ENCODE data around the gene KIF23. TPM values are rescaled to one million over a fixed set of nuclear protein-coding genes. Genes with fewer than 3 reads are reported as not detected.

Gene KIF23
- total RNA-seq, 1 experiment from 2014 or later = 87.8 TPM

- TF ChIP-seq PRDM15 (CRISPR knock-in tag; IDR thresholded peaks at IDR 0.05) (no peak), ATF2 (CRISPR knock-in tag; IDR thresholded peaks at IDR 0.05; ENCODE audit: borderline replicate concordance, low read depth) (no peak), SMAD3 (CRISPR knock-in tag; IDR thresholded peaks at IDR 0.05; ENCODE audit: borderline replicate concordance) (no peak), ZNF425 (CRISPR knock-in tag; conservative IDR thresholded peaks at IDR 0.05) (0 out of 2 replicates have a peak, but pooled peaks have one; percentile 12), ELF4 (CRISPR knock-in tag; IDR thresholded peaks at IDR 0.05; ENCODE audit: low read depth) (no peak), TEAD1 (CRISPR knock-in tag; IDR thresholded peaks at IDR 0.05) (0 out of 2 replicates have a peak, but pooled peaks have one; percentile 36), TCF7 (CRISPR knock-in tag; IDR thresholded peaks at IDR 0.05; ENCODE audit: low read depth) (no peak), NR3C1 (CRISPR knock-in tag; conservative IDR thresholded peaks at IDR 0.05; ENCODE audit: low read depth) (no peak), ERG (CRISPR knock-in tag; IDR thresholded peaks at IDR 0.05) (0 out of 2 replicates have a peak, but pooled peaks have one; percentile 58), ZNF423 (CRISPR knock-in tag; IDR thresholded peaks at IDR 0.05) (no peak)
These were observed 42.3 kb downstream of the KIF23 start (continued) for GRCh38 chr15:69456208-69457166.

- DNase-seq (ENCODE audit: low spot score) = no peak
- CTCF ChIA-PET = interaction anchor here (0.9 to 1.1 kb wide), 2 partner anchors 9 to 10 kb away, joined by 3 to 6 read pairs; no protein-coding TSS in a partner anchor
- TF ChIP-seq PREB (CRISPR knock-in tag; IDR thresholded peaks at IDR 0.05; ENCODE audit: borderline replicate concordance) = no peak
- TF ChIP-seq ZNF425 (CRISPR knock-in tag; conservative IDR thresholded peaks at IDR 0.05) = peak; percentile 35; the same call in 1 of the 2 replicates
- no peak for TF ChIP-seq TEAD4 (CRISPR knock-in tag; IDR thresholded peaks at IDR 0.05)
- no peak for TF ChIP-seq CREM (CRISPR knock-in tag; IDR thresholded peaks at IDR 0.05)
- no peak for TF ChIP-seq OVOL2 (CRISPR knock-in tag; IDR thresholded peaks at IDR 0.05; ENCODE audit: borderline replicate concordance)
- TF ChIP-seq HMGA2 (CRISPR knock-in tag; IDR thresholded peaks at IDR 0.05) = no peak
- no peak for TF ChIP-seq ESRRA (CRISPR knock-in tag; IDR thresholded peaks at IDR 0.05; ENCODE audit: borderline replicate concordance)
- no peak for TF ChIP-seq GTF2I (CRISPR knock-in tag; conservative IDR thresholded peaks at IDR 0.05)
- no peak for TF ChIP-seq ZNF263 (CRISPR knock-in tag; IDR thresholded peaks at IDR 0.05; ENCODE audit: low read depth)
These were observed 43.4 kb downstream of the KIF23 start for GRCh38 chr15:69457304-69458280.

More at GRCh38 chr15:69457304-69458280, 43.4 kb downstream of the KIF23 start:
- POLR2A ChIA-PET = interaction anchor here (0.5 kb wide), 1 partner anchor 644 kb away, joined by 3 read pairs; no protein-coding TSS in a partner anchor
- peak overlapping the region; percentile 67 for H3K27ac Mint-ChIP-seq
- ATAC-seq = peak; percentile 16
- H3K4me1 Mint-ChIP-seq = peaks cover 26% of the 10 kb centered on the region
- H3K36me3 Mint-ChIP-seq = peaks cover 39% of the 10 kb centered on the region
- H3K9me3 Mint-ChIP-seq = no peaks in the 10 kb centered on the region
- H3K27me3 Mint-ChIP-seq (ENCODE audit: low read depth) = no peaks in the 10 kb centered on the region; the same call in 1 of the 2 replicates
- no peak overlapping the region for H3K4me3 Mint-ChIP-seq
